OCI-LY3 (cell line): ENCODE data around the gene RAP1GAP2.

Source experiments
- EZH2phosphoT487 ChIP-seq: fragments of 200-600 bp; shearing (Covaris generic); IDR thresholded peaks from 2 replicates; pipeline ENCODE4 v1.6.1; 2018; ENCODE audit warnings: antibody characterized with exemption, mixed run types, low read depth
- TF ChIP-seq, protein P1 (sequence below): fragments of 200-600, 300-600 bp; sonication (generic); IDR thresholded peaks from 2 replicates; pipeline ENCODE4 v1.5.1; 2014; ENCODE audit warnings: antibody characterized with exemption, low read length, low read depth

GRCh38 chr17:2946144-2946543, 149.9 kb downstream of the RAP1GAP2 start:
- TF ChIP-seq, protein P1, sequence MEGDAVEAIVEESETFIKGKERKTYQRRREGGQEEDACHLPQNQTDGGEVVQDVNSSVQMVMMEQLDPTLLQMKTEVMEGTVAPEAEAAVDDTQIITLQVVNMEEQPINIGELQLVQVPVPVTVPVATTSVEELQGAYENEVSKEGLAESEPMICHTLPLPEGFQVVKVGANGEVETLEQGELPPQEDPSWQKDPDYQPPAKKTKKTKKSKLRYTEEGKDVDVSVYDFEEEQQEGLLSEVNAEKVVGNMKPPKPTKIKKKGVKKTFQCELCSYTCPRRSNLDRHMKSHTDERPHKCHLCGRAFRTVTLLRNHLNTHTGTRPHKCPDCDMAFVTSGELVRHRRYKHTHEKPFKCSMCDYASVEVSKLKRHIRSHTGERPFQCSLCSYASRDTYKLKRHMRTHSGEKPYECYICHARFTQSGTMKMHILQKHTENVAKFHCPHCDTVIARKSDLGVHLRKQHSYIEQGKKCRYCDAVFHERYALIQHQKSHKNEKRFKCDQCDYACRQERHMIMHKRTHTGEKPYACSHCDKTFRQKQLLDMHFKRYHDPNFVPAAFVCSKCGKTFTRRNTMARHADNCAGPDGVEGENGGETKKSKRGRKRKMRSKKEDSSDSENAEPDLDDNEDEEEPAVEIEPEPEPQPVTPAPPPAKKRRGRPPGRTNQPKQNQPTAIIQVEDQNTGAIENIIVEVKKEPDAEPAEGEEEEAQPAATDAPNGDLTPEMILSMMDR, result no peak
- TF ChIP-seq EZH2phosphoT487, result no peak
